Measurements from ENCODE around the gene RIMBP2.

RIMBP2 gene

GRCh38 chr12:130449291-130449690 is 266.8 kb downstream of the RIMBP2 start:
- H3K4me3 ChIP-seq (replicated peaks; ENCODE audit: insufficient read depth, low read length) = no peak overlapping the region
- H3K27me3 ChIP-seq (ENCODE audit: insufficient read depth, poor library complexity, severe bottlenecking) = no peaks in the 10 kb centered on the region
- no peak overlapping the region for H3K27ac ChIP-seq (replicated peaks)
- TF ChIP-seq POLR2AphosphoS5 (IDR thresholded peaks at IDR 0.05; ENCODE audit: low read depth) (no peak), SPI1 (IDR thresholded peaks at IDR 0.05; ENCODE audit: borderline replicate concordance, low read depth) (no peak), GABPA (IDR thresholded peaks at IDR 0.05; ENCODE audit: low read depth) (no peak), CTCF (IDR thresholded peaks at IDR 0.05; ENCODE audit: insufficient read depth, low read length) (no peak), REST (IDR thresholded peaks at IDR 0.05; ENCODE audit: insufficient replicate concordance, low read depth) (no peak)
- DNase-seq (ENCODE audit: low read depth in 1 of 2, low spot score in 1 of 2) = no peak

GRCh38 chr12:130448044-130448821 is 267.9 kb downstream of the RIMBP2 start:
- H3K27me3 ChIP-seq (ENCODE audit: insufficient read depth, poor library complexity, severe bottlenecking) = no peaks in the 10 kb centered on the region
- TF ChIP-seq POLR2AphosphoS5 (IDR thresholded peaks at IDR 0.05; ENCODE audit: low read depth) (no peak), SPI1 (IDR thresholded peaks at IDR 0.05; ENCODE audit: borderline replicate concordance, low read depth) (no peak), CTCF (IDR thresholded peaks at IDR 0.05; ENCODE audit: insufficient read depth, low read length) (no peak), REST (IDR thresholded peaks at IDR 0.05; ENCODE audit: insufficient replicate concordance, low read depth) (no peak), GABPA (IDR thresholded peaks at IDR 0.05; ENCODE audit: low read depth) (no peak)

GRCh38 chr12:130447655-130447965 is 268.5 kb downstream of the RIMBP2 start:
- no peak for DNase-seq (ENCODE audit: low read depth in 1 of 2, low spot score in 1 of 2)
- TF ChIP-seq SPI1 (IDR thresholded peaks at IDR 0.05; ENCODE audit: borderline replicate concordance, low read depth) (no peak), REST (IDR thresholded peaks at IDR 0.05; ENCODE audit: insufficient replicate concordance, low read depth) (no peak), POLR2AphosphoS5 (IDR thresholded peaks at IDR 0.05; ENCODE audit: low read depth) (no peak), GABPA (IDR thresholded peaks at IDR 0.05; ENCODE audit: low read depth) (no peak), CTCF (IDR thresholded peaks at IDR 0.05; ENCODE audit: insufficient read depth, low read length) (no peak)
- Histone ChIP-seq H3K27me3 (ENCODE audit: insufficient read depth, poor library complexity, severe bottlenecking) (no peaks in the 10 kb centered on the region), H3K4me3 (replicated peaks; ENCODE audit: insufficient read depth, low read length) (no peak overlapping the region), H3K27ac (replicated peaks) (no peak overlapping the region)

More at GRCh38 chr12:130448044-130448821, 267.9 kb downstream of the RIMBP2 start:
- DNase-seq (ENCODE audit: low read depth in 1 of 2, low spot score in 1 of 2) = no peak
- Histone ChIP-seq H3K27ac (replicated peaks) (no peak overlapping the region), H3K4me3 (replicated peaks; ENCODE audit: insufficient read depth, low read length) (no peak overlapping the region)

All from HL-60 (cell line).